ENCODE data around the gene CERS1.
A peak's percentile ranks its signal among the peaks of the same experiment; 100 is the strongest.

CERS1 gene

DNA sequence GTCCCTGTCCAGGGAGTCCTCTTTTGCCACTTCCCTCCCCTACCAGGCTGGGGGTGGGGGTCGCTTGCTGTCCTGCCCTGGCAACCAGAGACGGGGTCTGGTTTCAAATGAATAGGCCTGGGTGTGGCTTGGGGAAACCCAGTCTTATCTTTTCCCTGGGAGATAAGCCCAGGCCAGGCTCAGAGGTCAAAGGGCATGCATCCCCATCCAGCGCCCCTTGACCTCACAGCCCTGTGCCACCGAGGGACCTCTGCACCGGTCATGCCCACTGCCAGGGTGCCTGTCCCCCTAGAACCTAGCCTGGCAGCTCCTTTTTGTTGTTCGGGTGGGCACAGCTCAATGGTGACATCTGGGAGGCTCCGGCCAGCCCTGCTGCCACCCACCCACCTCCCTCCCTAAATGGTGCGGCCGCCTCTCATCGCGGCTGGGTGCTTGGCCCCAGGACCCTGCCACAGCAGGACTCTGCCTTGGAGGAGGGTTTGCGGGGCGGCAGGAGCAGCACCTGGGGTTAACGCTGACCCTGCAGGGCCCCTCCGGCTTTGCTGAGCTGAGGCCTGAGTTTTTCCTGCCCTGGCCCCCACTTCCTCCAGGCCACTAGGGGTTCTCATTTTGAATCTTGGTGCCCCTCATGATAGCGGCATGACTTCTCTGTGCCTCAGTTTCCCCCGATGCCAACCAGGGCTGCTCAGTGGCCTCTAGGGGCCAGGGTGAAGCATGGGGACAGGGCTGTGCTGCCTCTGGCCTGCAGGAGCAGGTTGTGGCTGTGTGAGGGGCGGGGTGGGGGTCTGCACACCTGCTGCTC is 2.9 kb upstream of the CERS1 start:
- no peak for DNase-seq (ENCODE audit: low read depth in 2 of 2)

DNA sequence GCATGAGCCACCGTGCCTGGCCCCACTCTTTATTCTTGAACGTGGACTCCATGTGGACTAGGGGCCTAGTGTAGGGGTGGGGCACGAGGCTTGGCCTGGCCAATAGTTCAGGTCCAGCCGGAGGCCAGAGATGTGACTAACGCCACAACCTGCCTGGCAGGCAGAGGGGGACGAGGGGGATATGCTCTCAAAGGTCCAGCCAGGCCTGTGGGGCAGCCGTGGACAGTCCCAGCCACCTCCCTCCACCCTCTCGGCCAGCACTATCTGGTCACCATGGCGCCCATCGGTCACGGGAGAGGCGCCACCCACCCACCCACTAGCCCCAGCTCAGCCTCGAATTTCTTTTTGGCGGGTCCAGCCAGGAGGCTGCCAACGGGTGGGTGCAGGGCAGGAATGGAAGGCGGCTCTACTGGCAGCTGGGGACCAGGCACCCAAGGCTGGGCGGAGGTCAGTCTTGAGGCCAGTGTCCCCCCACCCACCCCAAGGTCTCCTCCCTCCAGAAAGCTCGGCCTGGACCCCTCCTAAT is 2.2 kb upstream of the CERS1 start:
- no peak for DNase-seq (ENCODE audit: low read depth in 2 of 2)

GRCh38 chr19:18897094-18898029 is 1.4 kb upstream of the CERS1 start:
- DNase-seq (ENCODE audit: low read depth in 2 of 2) = no peak

DNA sequence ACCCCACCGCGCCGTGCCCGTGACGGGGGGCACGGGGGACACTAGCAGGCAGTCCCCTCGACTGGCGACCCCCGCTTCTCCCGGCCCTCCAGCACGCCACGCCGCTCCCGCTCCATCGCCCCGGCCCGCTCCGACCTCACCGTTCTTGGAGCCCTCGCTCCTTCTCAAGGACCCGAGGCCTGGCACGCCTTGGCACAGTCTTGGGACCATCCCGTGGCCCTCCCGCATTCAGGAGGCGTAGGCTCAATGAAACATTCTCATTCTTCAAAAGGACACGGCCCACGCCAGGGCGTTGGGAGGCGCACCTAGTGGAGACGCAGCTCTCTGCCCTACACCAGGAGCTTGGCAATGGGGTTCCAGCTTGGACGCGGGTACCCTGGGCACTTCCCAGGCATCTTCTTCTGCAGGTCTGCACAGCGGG is 473 bp upstream of the CERS1 start:
- no peak for DNase-seq (ENCODE audit: low read depth in 2 of 2)

GRCh38 chr19:18895038-18895823 is 727 bp downstream of the CERS1 start:
- no peak for DNase-seq (ENCODE audit: low read depth in 2 of 2)

- DNase-seq (ENCODE audit: low read depth in 2 of 2) = no peak
Measured at GRCh38 chr19:18894254-18895037, 1.5 kb downstream of the CERS1 start.

- DNase-seq (ENCODE audit: low read depth in 2 of 2) = no peak
Measured at GRCh38 chr19:18893587-18894253, 2.2 kb downstream of the CERS1 start.

DNA sequence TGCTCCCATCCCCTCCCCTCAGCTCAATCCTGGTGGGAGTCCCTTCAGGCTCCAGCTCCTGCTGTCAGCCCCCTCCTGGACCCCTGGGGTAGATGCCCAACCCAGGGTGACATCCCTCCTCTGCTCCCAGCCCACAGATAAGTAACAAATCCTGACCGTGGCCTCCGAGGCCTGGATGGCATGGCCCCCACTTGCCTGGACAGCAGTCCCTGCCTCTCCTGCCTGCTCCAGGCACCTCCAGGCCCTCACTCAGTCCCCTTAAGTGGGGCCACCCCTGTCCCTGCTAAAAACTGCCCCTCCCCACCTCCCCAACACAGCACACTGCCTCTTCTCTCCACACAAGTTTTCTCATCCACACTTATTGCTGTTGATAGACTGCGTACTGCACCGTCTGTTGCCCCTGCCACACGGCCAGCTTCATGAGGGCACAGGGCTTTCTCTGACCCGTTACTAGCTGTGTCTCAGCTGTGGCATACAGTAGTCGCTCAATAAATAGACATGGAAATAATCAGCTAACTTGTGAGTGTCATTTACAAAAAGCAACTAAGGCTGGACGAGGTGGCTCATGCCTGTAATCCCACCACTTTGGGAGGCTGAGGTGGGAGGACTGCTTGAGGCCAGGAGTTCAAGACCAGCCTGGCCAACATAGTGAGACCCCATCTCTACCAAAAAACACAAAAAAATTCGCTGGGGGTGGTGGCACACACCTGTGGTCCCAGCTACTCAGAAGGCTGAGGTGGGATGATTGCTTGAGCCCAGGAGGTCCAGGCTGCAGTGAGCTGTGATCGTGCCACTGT is 5.8 kb downstream of the CERS1 start:
- DNase-seq (ENCODE audit: low read depth in 2 of 2) = no peak

- DNase-seq (ENCODE audit: low read depth in 2 of 2) = no peak
Measured at GRCh38 chr19:18886972-18887371, 9.0 kb downstream of the CERS1 start.

GRCh38 chr19:18883526-18884304 is 12.2 kb downstream of the CERS1 start:
- no peak for DNase-seq (ENCODE audit: low read depth in 2 of 2)

DNA sequence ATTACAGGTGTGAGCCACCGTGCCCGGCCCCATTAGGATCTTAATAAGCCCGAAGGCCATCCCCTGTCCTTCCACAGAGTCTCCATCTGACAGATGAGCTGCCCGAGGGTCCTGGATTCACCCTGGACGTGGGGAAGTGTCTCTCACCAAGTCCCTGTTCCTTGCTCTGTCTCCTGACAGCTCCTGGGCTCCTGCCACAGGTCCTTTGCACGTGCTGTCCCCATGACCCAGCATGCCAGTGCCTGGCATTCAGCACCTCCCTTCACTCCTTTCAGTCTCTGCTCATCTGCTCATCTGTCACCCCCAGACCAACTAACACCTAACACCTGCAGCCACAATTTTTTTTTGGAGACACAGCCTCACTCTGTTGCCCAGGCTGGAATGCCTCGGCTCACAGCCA is 14.5 kb downstream of the CERS1 start:
- DNase-seq (ENCODE audit: low read depth in 2 of 2) = no peak

DNA sequence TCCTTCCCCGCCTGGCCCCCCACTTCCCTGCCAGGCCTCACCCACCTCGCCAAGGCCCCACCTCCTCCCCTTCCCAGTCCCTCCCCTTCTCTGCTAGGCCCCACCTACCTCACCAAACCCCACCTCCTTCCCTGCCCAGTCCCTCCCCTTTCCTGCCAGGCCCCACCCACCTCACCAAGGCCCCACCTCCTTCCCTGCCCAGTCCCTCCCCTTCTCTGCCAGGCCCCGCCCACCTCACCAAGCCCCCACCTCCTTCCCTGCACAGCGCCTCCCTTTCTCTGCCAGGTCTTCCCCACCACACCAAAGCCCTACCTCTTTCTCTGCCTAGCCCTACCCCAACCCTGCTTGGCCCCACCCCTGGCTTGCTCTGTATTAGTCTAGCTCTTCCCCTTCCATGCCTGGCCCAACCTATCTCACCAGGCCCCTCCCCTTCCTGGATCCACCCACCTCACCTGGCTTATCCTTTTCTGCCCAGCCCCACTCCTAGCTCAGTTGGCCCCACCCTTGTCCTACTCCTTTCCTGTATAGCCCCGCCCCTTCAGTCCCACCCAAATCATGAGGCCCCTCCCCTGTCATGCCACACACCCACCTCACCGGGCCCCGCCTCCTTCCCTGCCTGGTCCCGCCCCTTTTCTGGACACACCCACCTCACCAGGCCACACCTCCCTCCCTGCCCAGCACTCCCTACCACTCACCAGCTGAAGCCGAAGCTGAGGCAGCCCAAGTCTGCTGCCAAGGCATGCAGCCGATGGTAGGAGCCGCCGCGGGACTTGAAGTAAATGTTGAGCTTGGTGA is 16.2 kb downstream of the CERS1 start:
- DNase-seq (ENCODE audit: low read depth in 2 of 2) = peak; percentile 21 to 30

DNA sequence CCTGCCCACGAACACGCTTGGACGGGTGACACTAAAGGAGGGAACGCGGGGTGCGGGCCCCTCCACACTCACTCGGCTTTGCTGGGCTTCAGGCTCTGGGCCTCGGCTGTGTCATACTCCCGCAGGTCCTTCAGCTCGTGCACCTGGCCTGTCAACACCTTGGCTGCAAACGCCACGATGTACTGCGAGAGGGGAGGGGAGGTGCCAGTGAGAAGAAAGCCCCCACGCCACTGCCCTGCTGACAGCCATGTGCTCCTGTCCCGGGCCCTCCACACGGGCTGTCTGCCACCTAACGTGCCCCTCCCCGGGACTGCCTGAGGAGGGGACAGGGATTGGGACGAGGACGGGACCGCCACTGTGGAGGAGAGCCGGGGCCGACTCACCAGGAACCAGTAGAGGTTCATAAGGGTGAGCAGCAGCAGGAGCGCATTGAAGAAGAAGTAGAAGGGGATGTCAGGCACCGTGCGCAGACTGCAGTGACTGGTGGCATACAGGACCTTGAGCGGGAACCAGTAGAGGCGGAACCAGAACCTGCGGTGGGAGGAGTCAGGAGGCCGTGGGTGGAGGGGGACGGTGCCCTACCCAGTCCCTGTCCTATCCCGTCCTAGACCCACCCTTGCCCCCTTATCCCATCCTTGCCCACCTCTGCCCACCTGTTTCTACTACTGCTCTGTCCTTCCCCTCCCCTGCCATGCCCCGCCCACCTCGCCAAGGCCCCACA is 16.9 kb downstream of the CERS1 start:
- no peak for DNase-seq (ENCODE audit: low read depth in 2 of 2)

DNA sequence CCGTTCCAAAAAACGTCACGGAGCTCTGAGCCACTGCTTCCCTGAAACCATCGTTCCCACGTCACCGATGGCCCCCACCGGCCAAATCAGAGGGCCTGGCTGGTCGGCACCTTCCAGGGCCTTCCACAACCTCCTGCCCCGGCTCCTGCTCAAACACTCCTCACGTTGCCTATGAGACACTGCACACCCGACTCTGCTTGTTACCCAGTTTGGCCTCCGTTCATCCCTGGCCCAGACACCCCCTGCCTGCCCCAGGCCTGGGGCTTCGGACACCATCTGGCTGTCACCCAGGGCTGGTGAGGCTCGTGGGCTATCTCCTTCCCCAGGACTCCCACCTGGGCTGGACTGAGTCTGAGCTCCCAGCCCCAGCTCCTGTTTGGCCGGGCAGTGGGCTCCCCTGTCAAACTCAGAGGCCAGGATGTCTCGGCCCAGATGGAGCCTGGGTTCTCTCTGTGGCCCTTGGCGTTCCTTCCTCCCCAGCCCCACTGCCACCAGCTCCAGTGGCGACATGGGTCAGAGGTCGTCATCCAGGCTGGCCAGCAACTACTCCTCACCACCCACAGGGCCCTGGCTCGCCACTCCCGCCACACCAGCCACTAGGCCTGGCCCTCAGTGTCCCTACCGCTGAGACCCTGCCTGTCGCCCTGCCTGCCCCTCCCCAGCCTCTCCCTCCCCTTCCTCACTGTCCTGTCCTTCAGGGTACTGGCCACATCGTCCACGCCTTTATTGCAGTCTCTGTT is 17.7 kb downstream of the CERS1 start:
- DNase-seq (ENCODE audit: low read depth in 2 of 2) = no peak

DNA sequence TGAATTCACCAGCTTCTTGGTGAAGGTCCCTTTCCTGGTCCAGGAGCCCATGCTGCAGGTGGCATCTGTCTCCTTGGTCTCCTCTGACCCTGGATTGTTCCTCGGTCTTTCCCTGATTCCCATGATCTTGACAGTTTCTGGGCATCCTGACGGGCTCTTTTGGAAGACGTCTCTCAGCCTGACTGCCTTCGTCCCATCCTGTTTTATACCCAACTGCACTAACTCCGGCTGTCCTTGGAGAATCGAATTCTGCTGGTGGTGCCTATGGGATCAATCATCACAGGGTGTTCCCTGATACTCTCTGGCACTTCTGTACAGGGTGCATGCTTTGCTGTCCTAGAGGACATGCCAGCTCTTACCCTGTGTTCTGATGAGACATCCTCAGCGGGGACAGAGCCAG is 19.1 kb downstream of the CERS1 start:
- DNase-seq (ENCODE audit: low read depth in 2 of 2) = no peak

DNA sequence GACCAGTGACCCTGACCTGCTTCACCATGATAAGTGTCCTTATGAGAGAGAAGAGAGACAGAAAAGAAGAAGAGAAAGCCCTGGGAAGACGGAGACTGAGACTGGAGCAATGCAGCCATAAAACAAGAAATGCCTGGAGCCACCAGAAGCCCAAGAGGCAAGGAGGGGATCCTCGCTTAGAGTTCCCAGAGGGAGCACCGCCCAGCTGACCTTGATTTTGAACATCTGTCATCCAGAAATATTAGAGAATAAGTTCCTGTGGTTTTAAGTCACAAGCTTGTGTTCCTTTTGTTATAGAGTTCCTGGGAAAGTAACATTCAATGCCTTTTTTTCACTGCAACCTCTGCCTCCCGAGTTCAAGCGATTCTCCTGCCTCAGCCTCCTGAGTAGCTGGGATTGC is 20.2 kb downstream of the CERS1 start:
- DNase-seq (ENCODE audit: low read depth in 2 of 2) = no peak

- no peak for DNase-seq (ENCODE audit: low read depth in 2 of 2)
Measured at GRCh38 chr19:18871543-18871942, 24.4 kb downstream of the CERS1 start.
